Endothelial cell (in vitro differentiated cells): Measurements from ENCODE around the gene PRXL2A. TPM values are rescaled to one million over a fixed set of nuclear protein-coding genes. Genes with fewer than 3 reads are reported as not detected.

Source experiments
- DNase-seq: peaks from one replicate; pipeline ENCODE4 v3.0.0; 2021; ENCODE audit warnings: low spot score
- H3K27ac Mint-ChIP-seq: one replicate; pipeline ENCODE4 v1.8.0; 2021; ENCODE audit warnings: mixed read lengths, inconsistent platforms; ENCODE audit not compliant: unreplicated experiment
- H3K27me3 Mint-ChIP-seq: one replicate; pipeline ENCODE4 v1.8.0; 2021; ENCODE audit warnings: mild to moderate bottlenecking, moderate library complexity, mixed read lengths, inconsistent platforms; ENCODE audit not compliant: unreplicated experiment
- H3K36me3 Mint-ChIP-seq: one replicate; pipeline ENCODE4 v1.8.0; 2021; ENCODE audit warnings: mild to moderate bottlenecking, low read depth, mixed read lengths, inconsistent platforms; ENCODE audit not compliant: unreplicated experiment
- H3K4me1 Mint-ChIP-seq: one replicate; pipeline ENCODE4 v1.8.0; 2021; ENCODE audit warnings: mild to moderate bottlenecking, mixed read lengths, inconsistent platforms; ENCODE audit not compliant: unreplicated experiment
- H3K4me3 Mint-ChIP-seq: one replicate; pipeline ENCODE4 v1.8.0; 2021; ENCODE audit warnings: mild to moderate bottlenecking, mixed read lengths, inconsistent platforms; ENCODE audit not compliant: unreplicated experiment
- H3K9me3 Mint-ChIP-seq: one replicate; pipeline ENCODE4 v1.8.0; 2021; ENCODE audit warnings: mixed read lengths, inconsistent platforms; ENCODE audit not compliant: unreplicated experiment
- CTCF ChIP-seq: fragments of 200-600 bp; sonication (generic); IDR thresholded peaks from one replicate; pipeline ENCODE4 v1.5.0; 2021; ENCODE audit warnings: antibody characterized with exemption; ENCODE audit not compliant: unreplicated experiment
- total RNA-seq: library from RNA; stranded (reverse); fragmentation: NEBNext Ultra II Directional; extraction: Animal tissue kit (Norgen Biotek cat#: 25700); gene quantifications from one replicate; pipeline ENCODE4 v1.2.1, GENCODE V29; 2021; ENCODE audit not compliant: unreplicated experiment

Gene PRXL2A
- total RNA-seq, 1 donor from 2014 or later, result 147 TPM

DNA sequence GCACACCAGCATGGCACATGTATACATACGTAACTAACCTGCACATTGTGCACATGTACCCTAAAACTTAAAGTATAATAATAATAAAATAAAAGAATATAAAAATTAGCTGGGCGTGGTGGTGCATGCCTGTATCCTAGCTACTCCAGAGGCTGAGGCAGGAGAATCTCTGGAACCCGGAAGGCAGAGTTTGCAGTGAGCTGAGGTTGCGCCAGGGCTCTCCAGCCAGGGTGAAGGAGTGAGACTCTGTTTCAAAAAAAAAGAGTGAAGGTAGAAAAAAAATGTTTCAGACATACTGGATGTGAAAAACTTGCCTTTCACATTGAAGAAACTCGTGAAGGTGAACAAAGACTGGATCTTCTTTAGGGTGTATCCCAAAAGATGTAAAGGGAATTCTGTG, 72.5 kb downstream of the PRXL2A start:
- no peak for DNase-seq
- H3K27me3 Mint-ChIP-seq, result peaks cover 4% of the 10 kb centered on the region
- no peak overlapping the region for H3K27ac Mint-ChIP-seq
- H3K4me3 Mint-ChIP-seq, result no peak overlapping the region
- H3K4me1 Mint-ChIP-seq, result peaks cover 26% of the 10 kb centered on the region
- H3K9me3 Mint-ChIP-seq, result peaks cover 3% of the 10 kb centered on the region
- H3K36me3 Mint-ChIP-seq, result peaks cover 22% of the 10 kb centered on the region
- TF ChIP-seq CTCF, result no peak

GRCh38 chr10:80484243-80484642, 75.9 kb downstream of the PRXL2A start:
- Mint-ChIP-seq H3K27ac (no peak overlapping the region), H3K4me1 (peaks cover 40% of the 10 kb centered on the region), H3K36me3 (peaks cover 12% of the 10 kb centered on the region), H3K9me3 (no peaks in the 10 kb centered on the region), H3K27me3 (peaks cover 9% of the 10 kb centered on the region), H3K4me3 (no peak overlapping the region)
- no peak for TF ChIP-seq CTCF
- no peak for DNase-seq

GRCh38 chr10:80484676-80485075, 76.3 kb downstream of the PRXL2A start:
- peaks cover 41% of the 10 kb centered on the region for H3K4me1 Mint-ChIP-seq
- no peak overlapping the region for H3K4me3 Mint-ChIP-seq
- no peak overlapping the region for H3K27ac Mint-ChIP-seq
- H3K36me3 Mint-ChIP-seq, result peaks cover 16% of the 10 kb centered on the region
- H3K27me3 Mint-ChIP-seq, result peaks cover 13% of the 10 kb centered on the region
- H3K9me3 Mint-ChIP-seq, result no peaks in the 10 kb centered on the region
- no peak for TF ChIP-seq CTCF
- DNase-seq, result no peak

DNA sequence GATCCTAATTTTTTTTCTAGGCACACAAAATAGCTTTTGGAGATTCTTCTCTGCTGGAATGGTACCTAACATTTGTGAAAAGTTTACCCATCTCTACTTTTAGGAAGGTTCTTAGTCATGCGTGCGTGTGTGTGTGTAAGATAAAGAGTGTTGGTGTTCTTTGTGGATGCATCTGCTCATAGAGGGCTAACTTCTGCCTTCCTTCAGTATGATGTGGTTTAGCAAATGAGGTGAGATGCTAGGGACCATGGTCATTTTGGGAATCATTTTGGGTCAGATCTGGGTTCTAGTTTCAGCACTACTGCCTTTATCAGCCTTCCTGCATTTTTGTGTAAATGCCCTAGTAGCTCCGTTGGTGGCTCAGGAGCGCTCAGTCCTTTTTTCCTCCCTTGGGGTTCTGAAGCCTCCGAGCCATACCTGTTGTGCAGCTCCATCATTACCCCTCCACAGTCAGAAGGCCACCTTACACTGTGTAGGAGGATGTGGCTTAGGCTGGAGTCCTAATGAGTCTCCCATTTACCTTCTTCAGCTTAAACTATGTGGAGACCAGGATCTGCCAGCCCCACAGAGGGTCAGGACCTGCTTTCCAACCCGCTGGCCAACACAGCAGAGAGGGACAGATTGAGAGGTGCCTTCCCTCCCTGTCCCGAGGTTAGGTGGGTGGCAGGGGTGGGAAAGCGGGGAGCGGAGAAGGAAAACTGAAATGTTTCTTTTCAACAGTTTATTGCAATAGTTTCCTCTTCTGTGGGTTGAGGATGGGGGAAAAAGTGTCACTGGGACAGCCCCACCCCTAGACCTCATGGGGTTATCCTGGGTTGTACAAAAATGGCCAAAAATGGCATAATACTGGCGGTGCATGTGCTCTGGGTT, 77.0 kb downstream of the PRXL2A start:
- DNase-seq, result no peak
- Mint-ChIP-seq H3K4me1 (peaks cover 43% of the 10 kb centered on the region), H3K9me3 (no peaks in the 10 kb centered on the region), H3K4me3 (peak overlapping the region; percentile 60), H3K27me3 (peaks cover 13% of the 10 kb centered on the region), H3K27ac (no peak overlapping the region), H3K36me3 (peaks cover 19% of the 10 kb centered on the region)
- no peak for TF ChIP-seq CTCF
